IPS-18c (cell line): ENCODE results near the gene RNGTT.

Source experiments
- H3K4me3 ChIP-seq: 2 replicates; pipeline ENCODE4 v1.7.0; 2013; ENCODE audit warnings: low read depth, mild to moderate bottlenecking, low read length, moderate library complexity; ENCODE audit not compliant: insufficient read depth
- H3K9me3 ChIP-seq: one replicate; pipeline ENCODE4 v1.6.1; 2013; ENCODE audit warnings: mild to moderate bottlenecking, low read length, moderate library complexity; ENCODE audit not compliant: control insufficient read depth, insufficient read depth

RNGTT gene

GRCh38 chr6:88669475-88669874 is 293.9 kb downstream of the RNGTT start:
- no peaks in the 10 kb centered on the region for H3K9me3 ChIP-seq

DNA sequence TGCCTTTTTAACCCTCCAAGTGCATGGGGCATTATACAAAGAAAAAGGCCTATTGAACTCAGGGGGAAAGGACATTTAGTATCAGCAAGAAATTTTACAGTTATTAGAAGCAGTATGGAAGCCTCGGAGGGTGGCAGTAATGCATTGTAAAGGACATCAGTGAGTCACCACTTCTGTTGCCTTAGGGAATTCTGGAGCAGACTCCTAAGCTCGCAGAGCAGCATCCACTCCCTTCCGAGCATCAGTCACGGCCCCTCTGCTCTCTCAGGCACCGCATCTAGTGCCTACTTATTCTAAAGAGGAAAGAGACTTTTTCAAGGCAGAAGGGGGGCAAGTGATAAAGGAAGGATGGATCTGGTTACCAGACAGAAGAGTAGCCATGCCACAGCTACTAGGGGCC is 296.5 kb downstream of the RNGTT start:
- peaks cover 3% of the 10 kb centered on the region for H3K9me3 ChIP-seq
- no peak overlapping the region for H3K4me3 ChIP-seq

More at GRCh38 chr6:88669475-88669874, 293.9 kb downstream of the RNGTT start:
- no peak overlapping the region for H3K4me3 ChIP-seq

GRCh38 chr6:88665131-88665530 is 298.3 kb downstream of the RNGTT start:
- Histone ChIP-seq H3K9me3 (peaks cover 3% of the 10 kb centered on the region), H3K4me3 (no peak overlapping the region)

DNA sequence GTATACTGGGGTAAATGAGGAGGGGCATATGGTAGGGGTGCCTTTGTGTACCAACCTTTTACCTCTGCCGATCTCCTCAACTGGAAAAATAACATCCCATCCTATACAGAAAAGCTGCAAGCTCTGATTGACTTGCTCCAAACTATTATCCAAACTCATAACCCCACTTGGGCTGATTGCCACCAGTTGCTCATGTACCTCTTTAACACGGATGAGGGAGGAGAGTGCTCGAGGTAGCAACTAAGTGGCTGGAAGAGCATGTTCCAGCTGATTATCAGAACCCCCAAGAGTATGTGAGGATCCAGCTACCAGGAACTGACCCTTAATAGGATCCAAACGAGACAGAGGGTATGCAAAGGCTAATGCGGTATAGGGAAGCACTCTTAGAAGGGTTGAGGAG is 299.6 kb downstream of the RNGTT start:
- Histone ChIP-seq H3K4me3 (no peak overlapping the region), H3K9me3 (peaks cover 3% of the 10 kb centered on the region)

- Histone ChIP-seq H3K9me3 (peaks cover 3% of the 10 kb centered on the region), H3K4me3 (no peak overlapping the region)
These were observed 300.7 kb downstream of the RNGTT start for GRCh38 chr6:88662653-88663174.

GRCh38 chr6:88662163-88662580 is 301.2 kb downstream of the RNGTT start:
- Histone ChIP-seq H3K9me3 (peaks cover 3% of the 10 kb centered on the region), H3K4me3 (no peak overlapping the region)

GRCh38 chr6:88661136-88661535 is 302.3 kb downstream of the RNGTT start:
- Histone ChIP-seq H3K9me3 (peaks cover 3% of the 10 kb centered on the region), H3K4me3 (no peak overlapping the region)

- H3K4me3 ChIP-seq = no peak overlapping the region
- no peaks in the 10 kb centered on the region for H3K9me3 ChIP-seq
These were observed 307.8 kb downstream of the RNGTT start for GRCh38 chr6:88655586-88655985.

- no peak overlapping the region for H3K4me3 ChIP-seq
- H3K9me3 ChIP-seq = no peaks in the 10 kb centered on the region
These were observed 309.5 kb downstream of the RNGTT start for GRCh38 chr6:88653936-88654335.

GRCh38 chr6:88651400-88651799 is 312.0 kb downstream of the RNGTT start:
- no peaks in the 10 kb centered on the region for H3K9me3 ChIP-seq
- H3K4me3 ChIP-seq = no peak overlapping the region

DNA sequence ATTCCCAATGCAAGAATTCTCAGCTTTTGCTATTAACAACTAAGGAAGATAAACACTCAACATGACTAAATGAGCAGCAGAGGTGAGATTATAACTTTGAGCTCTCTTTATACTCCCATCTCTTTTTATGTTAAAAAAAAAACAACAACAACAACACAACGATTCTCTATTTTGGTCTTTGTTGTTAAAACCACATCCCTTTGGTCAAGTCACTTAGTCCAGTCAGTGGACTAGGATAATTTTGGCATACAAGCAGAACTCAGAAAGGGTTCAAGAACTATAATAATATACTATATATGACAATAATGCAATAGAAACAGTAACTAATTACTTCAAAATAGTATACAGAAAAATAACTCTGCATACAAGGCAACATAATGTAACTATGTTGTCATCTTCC is 312.4 kb downstream of the RNGTT start:
- Histone ChIP-seq H3K9me3 (no peaks in the 10 kb centered on the region), H3K4me3 (no peak overlapping the region)

- Histone ChIP-seq H3K4me3 (no peak overlapping the region), H3K9me3 (no peaks in the 10 kb centered on the region)
These were observed 313.3 kb downstream of the RNGTT start for GRCh38 chr6:88650029-88650619.

DNA sequence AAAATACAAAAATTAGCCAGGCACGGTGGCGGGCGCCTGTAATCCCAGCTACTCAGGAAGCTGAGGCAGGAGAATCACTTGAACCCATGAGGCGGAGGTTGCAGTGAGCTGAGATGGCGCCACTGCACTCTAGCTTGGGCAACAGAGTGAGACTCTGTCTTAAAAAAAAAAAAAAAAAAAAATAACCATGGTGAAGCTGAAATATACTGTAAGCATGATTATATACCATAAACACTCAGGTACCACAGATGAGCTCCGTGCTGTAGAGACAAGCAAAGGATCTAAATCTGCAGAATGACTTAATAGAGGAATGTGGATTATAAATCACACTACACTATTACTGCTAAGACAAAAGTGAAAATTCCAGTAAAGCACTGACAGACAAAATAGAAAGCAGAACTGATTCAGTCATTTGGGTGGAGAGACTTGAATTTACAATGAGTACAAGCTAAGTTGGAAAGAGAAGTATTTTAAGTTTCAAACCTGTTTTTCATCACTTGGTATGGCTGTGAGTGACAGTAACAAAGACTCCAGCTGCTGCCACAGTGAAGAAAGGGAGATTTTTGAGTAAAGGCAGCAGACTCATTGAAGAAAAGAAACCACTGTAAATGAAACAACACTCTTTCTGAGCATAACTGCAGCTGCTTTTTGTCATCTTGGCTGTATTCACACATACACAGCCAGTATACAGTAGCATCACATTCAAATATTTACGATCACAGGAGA is 322.1 kb downstream of the RNGTT start:
- no peak overlapping the region for H3K4me3 ChIP-seq
- H3K9me3 ChIP-seq = no peaks in the 10 kb centered on the region

GRCh38 chr6:88637761-88638545 is 325.5 kb downstream of the RNGTT start:
- no peaks in the 10 kb centered on the region for H3K9me3 ChIP-seq
- no peak overlapping the region for H3K4me3 ChIP-seq

DNA sequence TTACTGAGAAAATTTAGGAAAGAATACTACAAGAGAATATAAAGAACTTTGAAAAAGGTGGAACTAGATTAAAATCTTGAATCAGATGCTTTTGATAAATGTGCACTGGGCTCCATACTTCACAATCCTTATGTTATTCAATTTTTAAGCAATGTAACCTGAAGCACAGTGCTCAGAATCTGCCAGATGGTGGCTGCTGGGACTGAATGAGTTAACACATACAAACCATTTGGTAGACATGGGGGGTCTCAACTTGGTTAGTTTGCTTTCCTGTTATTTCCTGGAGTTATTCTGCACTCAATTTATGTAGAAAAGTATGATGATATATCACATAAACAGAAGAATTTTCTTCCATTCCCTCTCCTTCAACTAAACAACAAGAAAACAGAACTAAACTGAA is 326.5 kb downstream of the RNGTT start:
- H3K4me3 ChIP-seq = no peak overlapping the region
- H3K9me3 ChIP-seq = no peaks in the 10 kb centered on the region

DNA sequence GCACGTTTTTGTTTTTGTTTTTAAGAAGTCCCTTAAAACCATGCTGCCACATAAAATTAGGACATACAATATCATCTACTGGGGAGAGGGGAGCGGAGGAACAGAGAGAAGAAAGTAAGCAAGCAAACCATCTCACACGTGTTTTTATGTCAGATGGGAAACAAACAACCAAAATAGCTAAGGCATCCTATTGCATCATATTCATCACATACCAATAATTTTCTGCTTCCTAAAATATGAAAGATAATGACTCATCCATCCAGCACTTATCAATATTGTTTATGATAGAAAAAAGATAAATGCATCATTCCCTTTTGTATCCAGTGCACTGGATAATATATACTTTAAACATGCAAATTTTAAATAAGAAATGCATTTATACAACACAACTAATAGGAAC is 329.6 kb downstream of the RNGTT start:
- Histone ChIP-seq H3K4me3 (no peak overlapping the region), H3K9me3 (no peaks in the 10 kb centered on the region)

- H3K9me3 ChIP-seq = no peaks in the 10 kb centered on the region
- H3K4me3 ChIP-seq = no peak overlapping the region
These were observed 331.6 kb downstream of the RNGTT start for GRCh38 chr6:88631830-88632229.
